Panc1 (cell line): Measurements from ENCODE around the gene LY86. TPM values are rescaled to one million over a fixed set of nuclear protein-coding genes. Genes with fewer than 3 reads are reported as not detected.

ENCODE experiments used
- ATAC-seq: fragments of 200-7000 bp; cut with Tn5 transposase; 2 replicates; pipeline ENCODE4 v1.9.1; 2020; ENCODE audit warnings: mild to moderate bottlenecking, moderate library complexity
- BruUV-seq: library from RNA; stranded (reverse); fragments of 400-500 nt; replicated peaks from 2 replicates; lab custom pipeline; 2021; lab: Mats Ljungman, UMichigan
- CTCF ChIA-PET: fragments of 300-600 bp; sonication (Branson Sonifier 250); formaldehyde crosslinking; loops from one replicate; lab custom pipeline; 2022; ENCODE audit warnings: antibody characterized with exemption; lab: Charles Lee
- POLR2A ChIA-PET: fragments of 300-600 bp; sonication (Branson Sonifier 250); formaldehyde crosslinking; loops from one replicate; lab custom pipeline; 2022; ENCODE audit warnings: antibody characterized with exemption; lab: Charles Lee
- DNase-seq: peaks from one replicate; pipeline ENCODE4 v3.0.0-alpha.2; 2010; ENCODE audit warnings: low read depth, low spot score
- H3K27ac ChIP-seq: 2 replicates; pipeline ENCODE4 v1.5.1; 2011; ENCODE audit warnings: mild to moderate bottlenecking, low read length, inconsistent platforms
- H3K27me3 ChIP-seq: fragments of 200-500 bp; sonication (Bioruptor generic); 2 replicates; pipeline ENCODE4 v1.6.0; 2014; ENCODE audit warnings: low read length, inconsistent platforms; ENCODE audit not compliant: control insufficient read depth, insufficient read depth
- H3K36me3 ChIP-seq: fragments of 200-500 bp; sonication (Bioruptor generic); 2 replicates; pipeline ENCODE4 v1.5.1; 2014; ENCODE audit warnings: inconsistent platforms, mild to moderate bottlenecking, low read length, moderate library complexity; ENCODE audit not compliant: control insufficient read depth, insufficient read depth
- H3K4me1 ChIP-seq: 2 replicates; pipeline ENCODE4 v1.5.1; 2011; ENCODE audit warnings: inconsistent platforms, mild to moderate bottlenecking, low read length, moderate library complexity; ENCODE audit not compliant: control insufficient read depth, insufficient read depth
- H3K4me3 ChIP-seq, 2 experiments: 2 replicates each; pipeline ENCODE4 v1.5.1; 2011 to 2012; ENCODE audit warnings: low read depth in 2 of 2, low read length in 2 of 2, mild to moderate bottlenecking in 2 of 2, inconsistent platforms in 1 of 2, moderate library complexity in 1 of 2
- H3K9me3 ChIP-seq: fragments of 200-500 bp; sonication (Bioruptor generic); 2 replicates; pipeline ENCODE4 v1.5.1; 2014; ENCODE audit warnings: low read depth, mild to moderate bottlenecking, inconsistent platforms, low read length, moderate library complexity; ENCODE audit not compliant: control insufficient read depth, insufficient read depth
- CTCF ChIP-seq: fragments of 450-650 bp; IDR thresholded peaks from 2 replicates; pipeline ENCODE4 v1.5.1; 2017; ENCODE audit warnings: mild to moderate bottlenecking
- POLR2AphosphoS5 ChIP-seq: IDR thresholded peaks from 2 replicates; pipeline ENCODE4 v1.6.1; 2012; ENCODE audit warnings: mild to moderate bottlenecking, low read depth, low read length, moderate library complexity
- REST ChIP-seq, 2 experiments: IDR thresholded peaks; 2 replicates each; pipeline ENCODE4 v1.6.1; 2011 to 2012; ENCODE audit warnings: low read depth in 2 of 2, control low read depth in 1 of 2, low read length in 1 of 2, mild to moderate bottlenecking in 1 of 2, moderate library complexity in 1 of 2; ENCODE audit not compliant: insufficient read depth in 1 of 2
- SIN3A ChIP-seq: IDR thresholded peaks from 2 replicates; pipeline ENCODE4 v1.6.1; 2012; ENCODE audit warnings: low read depth, mild to moderate bottlenecking, low read length, moderate library complexity, borderline replicate concordance; ENCODE audit not compliant: insufficient read depth
- TCF7L2 ChIP-seq: IDR thresholded peaks from 2 replicates; pipeline ENCODE4 v1.6.1; 2011; ENCODE audit warnings: mild to moderate bottlenecking, low read depth, low read length, inconsistent platforms
- in situ Hi-C: cut with HindIII; loops from 2 replicates; pipeline ENCODE4 v1.10.0; 2016; ENCODE audit warnings: low sequenced_read_pairs, low pct_unique_long_range_greater_than_20kb
- intact Hi-C: fragments of 100-400 bp; cut with micrococcal nuclease; formaldehyde crosslinking; loops from one replicate; pipeline ENCODE4 v1.10.0; 2022; ENCODE audit not compliant: unreplicated experiment
- total RNA-seq: library from RNA; stranded (reverse); gene quantifications from one replicate; pipeline ENCODE4 v1.2.1, GENCODE V29; 2021; ENCODE audit not compliant: unreplicated experiment

LY86 gene
- total RNA-seq, 1 experiment from 2014 or later = not detected

- TF ChIP-seq SIN3A (no peak), POLR2AphosphoS5 (no peak), CTCF (no peak), TCF7L2 (no peak), REST (IDR thresholded peaks at IDR 0.05; ENCODE audit: insufficient read depth in 1 of 2, low read depth in 2 of 2, low read length in 1 of 2) (no peak)
- ATAC-seq (no peak), DNase-seq (no peak)
- 0 out of 2 replicates have a peak, but pooled peaks cover 6% of the 10 kb centered on the region for H3K9me3 ChIP-seq
- H3K36me3 ChIP-seq = no peaks in the 10 kb centered on the region
- no peak overlapping the region for H3K27ac ChIP-seq
- ChIA-PET CTCF (no interaction called here), POLR2A (no interaction called here)
- no TSS peak for BruUV-seq
- no peaks in the 10 kb centered on the region for H3K27me3 ChIP-seq
- no peak overlapping the region for H3K4me3 ChIP-seq
- intact Hi-C loops (no loop called here), in situ Hi-C loops (no loop called here)
- H3K4me1 ChIP-seq = no peaks in the 10 kb centered on the region
Observed at GRCh38 chr6:6581054-6581453, 7.5 kb upstream of the LY86 start.

- DNase-seq (no peak), ATAC-seq (no peak)
- Histone ChIP-seq H3K36me3 (no peaks in the 10 kb centered on the region), H3K27ac (no peak overlapping the region), H3K9me3 (no peaks in the 10 kb centered on the region), H3K27me3 (no peaks in the 10 kb centered on the region), H3K4me3 (no peak overlapping the region), H3K4me1 (no peaks in the 10 kb centered on the region)
- in situ Hi-C loops = no loop called here
- ChIA-PET CTCF (no interaction called here), POLR2A (no interaction called here)
- TF ChIP-seq CTCF (no peak), SIN3A (no peak), REST (IDR thresholded peaks at IDR 0.05; ENCODE audit: insufficient read depth in 1 of 2, low read depth in 2 of 2, low read length in 1 of 2) (no peak), POLR2AphosphoS5 (no peak), TCF7L2 (no peak)
- no TSS peak for BruUV-seq
- intact Hi-C loops = no loop called here
Observed at GRCh38 chr6:6582131-6582530, 6.4 kb upstream of the LY86 start.
